CD14-positive monocyte (primary cell): ENCODE results near the gene NPAS3. TPM values are rescaled to one million over a fixed set of nuclear protein-coding genes. Genes with fewer than 3 reads are reported as not detected.

Experiments
- DNase-seq, 3 donors: peaks; one replicate each; pipeline ENCODE4 v3.0.0-alpha.2; 2011 to 2022
- H2AFZ ChIP-seq: 2 replicates; pipeline ENCODE4 v1.6.0; 2012; ENCODE audit warnings: mild to moderate bottlenecking, low read depth, low read length, inconsistent platforms; ENCODE audit not compliant: insufficient read depth, poor library complexity, severe bottlenecking
- H3K27ac ChIP-seq, 2 donors: 1 replicate in 1 of 2; 2 replicates in 1 of 2; pipeline ENCODE4 v1.5.1; 2012 to 2013; ENCODE audit warnings: low read length in 2 of 2, control low read depth in 1 of 2, inconsistent platforms in 1 of 2, low read depth in 1 of 2, mild to moderate bottlenecking in 1 of 2
- H3K27me3 ChIP-seq, 2 donors: one replicate each; pipeline versions ENCODE4 v1.6.0 to v1.6.1; 2011 to 2013; ENCODE audit warnings: low read length in 2 of 2; ENCODE audit not compliant: control insufficient read depth in 2 of 2, insufficient read depth in 2 of 2
- H3K36me3 ChIP-seq, 2 donors: replicated peaks in 1 of 2; 1 replicate in 1 of 2; 2 replicates in 1 of 2; pipeline versions ENCODE4 v1.5.1 to v1.6.1; 2012 to 2013; ENCODE audit warnings: low read length in 2 of 2, control low read depth in 1 of 2, inconsistent platforms in 1 of 2, mild to moderate bottlenecking in 1 of 2; ENCODE audit not compliant: insufficient read depth in 2 of 2, control insufficient read depth in 1 of 2
- H3K4me1 ChIP-seq, 2 donors: 1 replicate in 1 of 2; 2 replicates in 1 of 2; pipeline versions ENCODE4 v1.5.1 to v1.6.1; 2012 to 2013; ENCODE audit warnings: low read length in 2 of 2, control low read depth in 1 of 2, inconsistent platforms in 1 of 2, mild to moderate bottlenecking in 1 of 2, moderate library complexity in 1 of 2; ENCODE audit not compliant: insufficient read depth in 2 of 2, control insufficient read depth in 1 of 2
- H3K4me2 ChIP-seq: replicated peaks from 2 replicates; pipeline ENCODE3; 2012; ENCODE audit warnings: low read length, moderate library complexity, mild to moderate bottlenecking; ENCODE audit not compliant: poor library complexity, severe bottlenecking; ENCODE audit errors: extremely low read depth
- H3K4me3 ChIP-seq, 3 experiments: fragments of 200-600 bp in 1 of 3; sonication (generic) in 1 of 3; replicated peaks in 1 of 3; 1 replicate in 2 of 3; 2 replicates in 1 of 3; pipeline ENCODE4 v1.5.1; 2011 to 2013; ENCODE audit warnings: low read length in 3 of 3, mild to moderate bottlenecking in 3 of 3, control low read depth in 2 of 3, low read depth in 2 of 3, inconsistent platforms in 1 of 3, moderate library complexity in 1 of 3
- H3K79me2 ChIP-seq: 2 replicates; pipeline ENCODE4 v1.6.0; 2012; ENCODE audit warnings: mild to moderate bottlenecking, control low read depth, inconsistent platforms, low read length, moderate library complexity; ENCODE audit not compliant: insufficient read depth
- H3K9ac ChIP-seq: 2 replicates; pipeline ENCODE4 v1.6.0; 2017; ENCODE audit warnings: low read length, mild to moderate bottlenecking; ENCODE audit not compliant: insufficient read depth, poor library complexity, severe bottlenecking
- H3K9me3 ChIP-seq, 2 donors: replicated peaks in 1 of 2; 1 replicate in 1 of 2; 2 replicates in 1 of 2; pipeline versions ENCODE4 v1.5.1 to v1.6.1; 2012 to 2013; ENCODE audit warnings: low read length in 2 of 2, control low read depth in 1 of 2; ENCODE audit not compliant: control insufficient read depth in 1 of 2, insufficient read depth in 1 of 2
- H4K20me1 ChIP-seq: 2 replicates; pipeline ENCODE4 v1.6.0; 2012; ENCODE audit warnings: mild to moderate bottlenecking, low read length, control low read depth, moderate library complexity; ENCODE audit not compliant: insufficient read depth
- H3K27ac Mint-ChIP-seq, 7 donors: one replicate each; pipeline ENCODE4 v1.8.0; 2020; ENCODE audit warnings: mild to moderate bottlenecking in 7 of 7, mixed read lengths in 7 of 7, moderate library complexity in 6 of 7, inconsistent platforms in 2 of 7
- H3K27me3 Mint-ChIP-seq, 3 donors: one replicate each; pipeline ENCODE4 v1.8.0; 2021 to 2022; ENCODE audit warnings: low read depth in 3 of 3, mild to moderate bottlenecking in 3 of 3, mixed read lengths in 3 of 3, moderate library complexity in 3 of 3, inconsistent platforms in 1 of 3
- H3K36me3 Mint-ChIP-seq, 2 donors: one replicate each; pipeline ENCODE4 v1.8.0; 2020; ENCODE audit warnings: mixed read lengths in 2 of 2, inconsistent platforms in 1 of 2, mild to moderate bottlenecking in 1 of 2
- H3K4me1 Mint-ChIP-seq: one replicate; pipeline ENCODE4 v1.8.0; 2020; ENCODE audit warnings: mild to moderate bottlenecking, mixed read lengths
- H3K4me3 Mint-ChIP-seq, 2 donors: one replicate each; pipeline ENCODE4 v1.8.0; 2020; ENCODE audit warnings: mild to moderate bottlenecking in 2 of 2, mixed read lengths in 2 of 2, moderate library complexity in 1 of 2
- H3K9me3 Mint-ChIP-seq, 7 donors: one replicate each; pipeline ENCODE4 v1.8.0; 2020 to 2022; ENCODE audit warnings: mixed read lengths in 7 of 7, mild to moderate bottlenecking in 6 of 7, moderate library complexity in 6 of 7, inconsistent platforms in 2 of 7
- CTCF ChIP-seq: fragments of 200-600 bp; IDR thresholded peaks from one replicate; pipeline ENCODE4 v1.8.0; 2022; ENCODE audit warnings: antibody characterized with exemption, mild to moderate bottlenecking
- WGBS: methylation state at CpG from one replicate; pipeline ENCODE4 v1.1.5; 2013; ENCODE audit warnings: missing lambda C conversion rate; ENCODE audit not compliant: insufficient coverage; 5-methylcytosine and 5-hydroxymethylcytosine counted together
- intact Hi-C, 2 donors: fragments of 100-400 bp; cut with micrococcal nuclease; formaldehyde crosslinking; loops; one replicate each; pipeline versions ENCODE4 v1.15.0 to v1.15.1; 2023
- polyA plus RNA-seq, 3 donors: library from polyadenylated mRNA; depleted of rRNA in 1 of 3; unstranded in 2 of 3; stranded (reverse) in 1 of 3; fragments of 300-500 nt in 2 of 3; fragments of >200 nt in 1 of 3; fragmentation: Illumina TruSeq in 2 of 3; gene quantifications; 1 replicate in 2 of 3; 2 replicates in 1 of 3; pipeline ENCODE4 v1.2.3, GENCODE V29; 2012 to 2021

NPAS3 gene
- polyA plus RNA-seq, 3 donors = not detected

- no CpG with 5 or more reads among the region's 1 CpG for WGBS
- Histone ChIP-seq H3K9me3 (no peaks in the 10 kb centered on the region), H3K9ac (no peak overlapping the region), H3K4me2 (no peak overlapping the region), H3K36me3 (no peaks in the 10 kb centered on the region), H3K79me2 (no peaks in the 10 kb centered on the region), H3K27me3 (no peaks in the 10 kb centered on the region), H3K4me1 (no peaks in the 10 kb centered on the region), H4K20me1 (no peaks in the 10 kb centered on the region), H2AFZ (no peak overlapping the region), H3K4me3 (no peak overlapping the region), H3K27ac (no peak overlapping the region)
- H3K9me3 Mint-ChIP-seq = peaks cover 0 to 3% (median 0%) of the 10 kb centered on the region in 7 donors
- intact Hi-C loops = no loop called here
- no peaks in the 10 kb centered on the region for H3K27me3 Mint-ChIP-seq
- peaks cover 5% of the 10 kb centered on the region for H3K4me1 Mint-ChIP-seq
- H3K27ac Mint-ChIP-seq = no peak overlapping the region
- no peak for DNase-seq
- H3K4me3 Mint-ChIP-seq = no peak overlapping the region
- TF ChIP-seq CTCF = no peak
- no peaks in the 10 kb centered on the region for H3K36me3 Mint-ChIP-seq
These were observed 585.6 kb downstream of the NPAS3 start for GRCh38 chr14:33524244-33524643.

GRCh38 chr14:33525626-33526025 lies 586.9 kb downstream of the NPAS3 start:
- TF ChIP-seq CTCF = no peak
- H3K79me2 ChIP-seq = no peaks in the 10 kb centered on the region
- Mint-ChIP-seq H3K9me3 (peaks cover 0 to 3% (median 0%) of the 10 kb centered on the region in 7 donors), H3K36me3 (no peaks in the 10 kb centered on the region), H3K4me1 (peaks cover 5% of the 10 kb centered on the region), H3K27me3 (no peaks in the 10 kb centered on the region), H3K27ac (no peak overlapping the region), H3K4me3 (no peak overlapping the region)
- H3K4me1 ChIP-seq = no peaks in the 10 kb centered on the region
- no peaks in the 10 kb centered on the region for H3K36me3 ChIP-seq
- H3K4me3 ChIP-seq = no peak overlapping the region
- H4K20me1 ChIP-seq = no peaks in the 10 kb centered on the region
- DNase-seq = no peak
- no peak overlapping the region for H3K9ac ChIP-seq
- no peak overlapping the region for H3K4me2 ChIP-seq
- no peak overlapping the region for H2AFZ ChIP-seq
- intact Hi-C loops = no loop called here
- WGBS = no CpG with 5 or more reads among the region's 3 CpGs
- H3K9me3 ChIP-seq = no peaks in the 10 kb centered on the region
- H3K27ac ChIP-seq = no peak overlapping the region
- no peaks in the 10 kb centered on the region for H3K27me3 ChIP-seq
